PC-3 (cell line): ENCODE data around the gene CETN1. TPM values are rescaled to one million over a fixed set of nuclear protein-coding genes. Genes with fewer than 3 reads are reported as not detected.

Source experiments
- ATAC-seq: fragments of 200-7000 bp; cut with Tn5 transposase; 2 replicates; pipeline ENCODE4 v1.9.1; 2020; ENCODE audit warnings: mild to moderate bottlenecking, moderate library complexity
- BruUV-seq: library from RNA; stranded (reverse); fragments of 400-500 nt; replicated peaks from 2 replicates; lab custom pipeline; 2021; lab: Mats Ljungman, UMichigan
- CTCF ChIA-PET: fragments of 300-600 bp; sonication (Branson Sonifier 250); formaldehyde crosslinking; loops from one replicate; lab custom pipeline; 2022; ENCODE audit warnings: antibody characterized with exemption; lab: Charles Lee
- POLR2A ChIA-PET: fragments of 300-600 bp; sonication (Branson Sonifier 250); formaldehyde crosslinking; loops from one replicate; lab custom pipeline; 2022; ENCODE audit warnings: antibody characterized with exemption; ENCODE audit not compliant: unreplicated experiment; lab: Charles Lee
- DNase-seq: peaks from one replicate; pipeline ENCODE4 v3.0.0-alpha.2; 2015
- H2AFZ ChIP-seq: fragments of 300-600 bp; sonication (generic); 2 replicates; pipeline ENCODE4 v1.6.0; 2016; ENCODE audit warnings: antibody characterized with exemption, low read length
- H3F3A ChIP-seq: fragments of 300-600 bp; sonication (generic); one replicate; pipeline ENCODE4 v1.6.0; 2017; ENCODE audit warnings: antibody characterized with exemption, low read length, control low read depth, mild to moderate bottlenecking; ENCODE audit not compliant: unreplicated experiment
- H3K27ac ChIP-seq: fragments of 300-600 bp; sonication (generic); 2 replicates; pipeline ENCODE4 v1.5.1; 2016; ENCODE audit warnings: mild to moderate bottlenecking, low read length
- H3K27me3 ChIP-seq: fragments of 300-600 bp; sonication (generic); 2 replicates; pipeline ENCODE4 v1.6.1; 2016; ENCODE audit warnings: low read length, mixed read lengths
- H3K36me3 ChIP-seq: fragments of 300-600 bp; sonication (generic); 2 replicates; pipeline ENCODE4 v1.6.1; 2016; ENCODE audit warnings: low read depth, mixed run types, low read length, mixed read lengths
- H3K4me1 ChIP-seq: fragments of 300-600 bp; sonication (generic); 2 replicates; pipeline ENCODE4 v1.5.1; 2016; ENCODE audit warnings: low read length; ENCODE audit not compliant: insufficient read depth
- H3K4me2 ChIP-seq: fragments of 300-600 bp; sonication (generic); 2 replicates; pipeline ENCODE4 v1.6.0; 2016; ENCODE audit warnings: low read length
- H3K4me3 ChIP-seq: fragments of 300-600 bp; sonication (generic); 2 replicates; pipeline ENCODE4 v1.5.1; 2016; ENCODE audit warnings: mild to moderate bottlenecking, low read length, mixed read lengths
- H3K79me2 ChIP-seq: fragments of 300-600 bp; sonication (generic); 2 replicates; pipeline ENCODE4 v1.6.1; 2017; ENCODE audit warnings: low read length, mixed read lengths
- H3K9ac ChIP-seq: fragments of 300-600 bp; sonication (generic); 2 replicates; pipeline ENCODE4 v1.6.0; 2016; ENCODE audit warnings: mild to moderate bottlenecking, low read length
- H3K9me2 ChIP-seq: fragments of 300-600 bp; sonication (generic); replicated peaks from 2 replicates; pipeline ENCODE4 v1.6.1; 2016; ENCODE audit warnings: mixed run types, low read length, mixed read lengths
- H3K9me3 ChIP-seq: fragments of 300-600 bp; sonication (generic); 2 replicates; pipeline ENCODE4 v1.6.1; 2016; ENCODE audit warnings: low read length, mixed read lengths
- H4K20me1 ChIP-seq: fragments of 300-600 bp; sonication (generic); 2 replicates; pipeline ENCODE4 v1.6.1; 2016; ENCODE audit warnings: low read length, mixed read lengths
- EZH2 ChIP-seq: fragments of 300-600 bp; sonication (generic); IDR thresholded peaks from one replicate; pipeline ENCODE4 v1.6.1; 2017; ENCODE audit warnings: antibody characterized with exemption, mild to moderate bottlenecking, low read length; ENCODE audit not compliant: unreplicated experiment
- EZH2phosphoT487 ChIP-seq: fragments of 300-600 bp; sonication (generic); IDR thresholded peaks from 2 replicates; pipeline ENCODE4 v1.6.1; 2018; ENCODE audit warnings: mild to moderate bottlenecking, antibody characterized with exemption, low read length, borderline replicate concordance
- intact Hi-C: fragments of 100-400 bp; cut with micrococcal nuclease; formaldehyde crosslinking; loops from 2 replicates; pipeline ENCODE4 v1.9.0; 2023
- total RNA-seq: library from RNA; depleted of rRNA; stranded (reverse); fragments of >200 nt; gene quantifications from 2 replicates; pipeline ENCODE4 v1.2.3, GENCODE V29; 2014
- TF ChIP-seq, protein P1 (sequence below): fragments of 300-600 bp; sonication (generic); conservative IDR thresholded peaks from 2 replicates; pipeline ENCODE4 v1.5.1; 2017; ENCODE audit warnings: antibody characterized with exemption, low read depth, mild to moderate bottlenecking, low read length

The CETN1 gene
- total RNA-seq, 1 experiment from 2014 or later = not detected

- Histone ChIP-seq H3F3A (no peaks in the 10 kb centered on the region), H3K36me3 (no peaks in the 10 kb centered on the region), H3K9me2 (no peaks in the 10 kb centered on the region), H3K9me3 (no peaks in the 10 kb centered on the region), H3K9ac (no peak overlapping the region), H3K27me3 (peaks cover 36% of the 10 kb centered on the region; the same call in 1 of the 2 replicates), H4K20me1 (no peaks in the 10 kb centered on the region), H3K4me3 (no peak overlapping the region), H3K4me1 (no peaks in the 10 kb centered on the region), H2AFZ (no peak overlapping the region), H3K27ac (no peak overlapping the region), H3K79me2 (no peaks in the 10 kb centered on the region), H3K4me2 (no peak overlapping the region)
- POLR2A ChIA-PET = no interaction called here
- DNase-seq (no peak), ATAC-seq (no peak)
- CTCF ChIA-PET = no interaction called here
- intact Hi-C loops = no loop called here
- no peak for TF ChIP-seq EZH2phosphoT487
- TF ChIP-seq, protein P1, sequence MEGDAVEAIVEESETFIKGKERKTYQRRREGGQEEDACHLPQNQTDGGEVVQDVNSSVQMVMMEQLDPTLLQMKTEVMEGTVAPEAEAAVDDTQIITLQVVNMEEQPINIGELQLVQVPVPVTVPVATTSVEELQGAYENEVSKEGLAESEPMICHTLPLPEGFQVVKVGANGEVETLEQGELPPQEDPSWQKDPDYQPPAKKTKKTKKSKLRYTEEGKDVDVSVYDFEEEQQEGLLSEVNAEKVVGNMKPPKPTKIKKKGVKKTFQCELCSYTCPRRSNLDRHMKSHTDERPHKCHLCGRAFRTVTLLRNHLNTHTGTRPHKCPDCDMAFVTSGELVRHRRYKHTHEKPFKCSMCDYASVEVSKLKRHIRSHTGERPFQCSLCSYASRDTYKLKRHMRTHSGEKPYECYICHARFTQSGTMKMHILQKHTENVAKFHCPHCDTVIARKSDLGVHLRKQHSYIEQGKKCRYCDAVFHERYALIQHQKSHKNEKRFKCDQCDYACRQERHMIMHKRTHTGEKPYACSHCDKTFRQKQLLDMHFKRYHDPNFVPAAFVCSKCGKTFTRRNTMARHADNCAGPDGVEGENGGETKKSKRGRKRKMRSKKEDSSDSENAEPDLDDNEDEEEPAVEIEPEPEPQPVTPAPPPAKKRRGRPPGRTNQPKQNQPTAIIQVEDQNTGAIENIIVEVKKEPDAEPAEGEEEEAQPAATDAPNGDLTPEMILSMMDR = no peak
- no peak for TF ChIP-seq EZH2
- no TSS peak for BruUV-seq
Measured at GRCh38 chr18:551404-552061, 28.6 kb upstream of the CETN1 start.

GRCh38 chr18:555705-556457 is 24.3 kb upstream of the CETN1 start:
- no peak for TF ChIP-seq EZH2phosphoT487
- TF ChIP-seq, protein P1 = no peak
- no peak for TF ChIP-seq EZH2
- no peak for ATAC-seq
- intact Hi-C loops = no loop called here
- no TSS peak for BruUV-seq
- Histone ChIP-seq H3K9me3 (no peaks in the 10 kb centered on the region), H4K20me1 (no peaks in the 10 kb centered on the region), H3K4me1 (no peaks in the 10 kb centered on the region), H3F3A (no peaks in the 10 kb centered on the region), H3K36me3 (no peaks in the 10 kb centered on the region), H3K27me3 (peaks cover 21% of the 10 kb centered on the region; the same call in 1 of the 2 replicates), H3K9me2 (no peaks in the 10 kb centered on the region), H3K4me2 (no peak overlapping the region), H3K27ac (no peak overlapping the region), H3K4me3 (no peak overlapping the region), H2AFZ (no peak overlapping the region), H3K79me2 (no peaks in the 10 kb centered on the region), H3K9ac (no peak overlapping the region)
- POLR2A ChIA-PET = no interaction called here
- DNase-seq = no peak
- CTCF ChIA-PET = no interaction called here
